Smooth muscle cell (in vitro differentiated cells): Measurements from ENCODE around the gene CIBAR2. TPM values are rescaled to one million over a fixed set of nuclear protein-coding genes. Genes with fewer than 3 reads are reported as not detected.

Experiments
- DNase-seq: peaks from one replicate; lab custom pipeline; 2025; ENCODE audit not compliant: unreplicated experiment; lab: John Stamatoyannopoulos, UW
- H2AFZ ChIP-seq: fragments of 200-600 bp; sonication (generic); 2 replicates; pipeline ENCODE4 v1.6.0; 2016; ENCODE audit warnings: antibody characterized with exemption, low read depth, mild to moderate bottlenecking
- H3F3A ChIP-seq: fragments of 200-600 bp; sonication (generic); 2 replicates; pipeline ENCODE4 v1.6.0; 2017; ENCODE audit warnings: antibody characterized with exemption, low read depth
- H3K27ac ChIP-seq: fragments of 200-600 bp; sonication (generic); 2 replicates; pipeline ENCODE4 v1.5.1; 2016; ENCODE audit warnings: low read depth, mild to moderate bottlenecking
- H3K27me3 ChIP-seq: fragments of 200-600 bp; sonication (generic); 2 replicates; pipeline ENCODE4 v1.6.1; 2016; ENCODE audit warnings: low read depth, mild to moderate bottlenecking
- H3K36me3 ChIP-seq: fragments of 200-600 bp; sonication (generic); 2 replicates; pipeline ENCODE4 v1.5.1; 2016; ENCODE audit warnings: low read depth
- H3K4me1 ChIP-seq: fragments of 200-600 bp; sonication (generic); 2 replicates; pipeline ENCODE4 v1.5.1; 2016; ENCODE audit warnings: low read depth
- H3K4me2 ChIP-seq: fragments of 200-600 bp; sonication (generic); 2 replicates; pipeline ENCODE4 v1.6.0; 2016; ENCODE audit warnings: mild to moderate bottlenecking
- H3K4me3 ChIP-seq: fragments of 200-600 bp; sonication (generic); 2 replicates; pipeline ENCODE4 v1.5.1; 2016; ENCODE audit warnings: mild to moderate bottlenecking
- H3K79me2 ChIP-seq: fragments of 200-600 bp; sonication (generic); 2 replicates; pipeline ENCODE4 v1.6.0; 2016; ENCODE audit warnings: low read depth, mild to moderate bottlenecking
- H3K9ac ChIP-seq: fragments of 200-600 bp; sonication (generic); 2 replicates; pipeline ENCODE4 v1.6.0; 2016; ENCODE audit warnings: low read depth
- H3K9me3 ChIP-seq: fragments of 200-600 bp; sonication (generic); replicated peaks from 2 replicates; pipeline ENCODE4 v1.5.1; 2016; ENCODE audit warnings: low read depth
- H4K20me1 ChIP-seq: fragments of 200-600 bp; sonication (generic); 2 replicates; pipeline ENCODE4 v1.6.0; 2016; ENCODE audit warnings: low read depth
- CTCF ChIP-seq: fragments of 200-600 bp; sonication (generic); IDR thresholded peaks from 2 replicates; pipeline ENCODE4 v1.5.1; 2017; ENCODE audit warnings: borderline replicate concordance, mild to moderate bottlenecking, antibody characterized with exemption; ENCODE audit not compliant: insufficient read depth, poor library complexity, severe bottlenecking
- WGBS: methylation state at CpG from one replicate; pipeline ENCODE4 v1.1.7; 2016; ENCODE audit warnings: low lambda C conversion rate; 5-methylcytosine and 5-hydroxymethylcytosine counted together
- polyA plus RNA-seq: library from polyadenylated mRNA; unstranded; fragments of >200 nt; fragmentation: Nextera tagmentation; extraction: Ambion mirVana; gene quantifications from 2 replicates; pipeline ENCODE4 v1.2.1, GENCODE V29; 2016
- total RNA-seq: library from RNA; depleted of rRNA; stranded (reverse); fragments of >200 nt; gene quantifications from 2 replicates; pipeline ENCODE4 v1.2.3, GENCODE V29; 2014

The CIBAR2 gene
- total and polyA plus RNA-seq, 2 experiments from 2014 or later: not detected

- Histone ChIP-seq H3K9ac (no peak overlapping the region), H3K4me1 (peaks cover 8% of the 10 kb centered on the region), H3K36me3 (no peaks in the 10 kb centered on the region), H3K79me2 (no peaks in the 10 kb centered on the region), H3K9me3 (no peaks in the 10 kb centered on the region), H3K27me3 (no peaks in the 10 kb centered on the region), H4K20me1 (no peaks in the 10 kb centered on the region), H3K27ac (no peak overlapping the region), H2AFZ (no peak overlapping the region), H3K4me2 (no peak overlapping the region), H3K4me3 (no peak overlapping the region), H3F3A (peaks cover 5% of the 10 kb centered on the region)
- DNase-seq: no peak
- WGBS: 84% methylated on average over 14 of the region's 14 CpGs
- no peak for TF ChIP-seq CTCF
These were observed 37.5 kb upstream of the CIBAR2 start for GRCh38 chr16:85149776-85150175.

- Histone ChIP-seq H3F3A (peaks cover 5% of the 10 kb centered on the region), H3K79me2 (no peaks in the 10 kb centered on the region), H4K20me1 (no peaks in the 10 kb centered on the region), H3K27me3 (no peaks in the 10 kb centered on the region), H3K4me2 (no peak overlapping the region), H3K36me3 (no peaks in the 10 kb centered on the region), H3K9ac (no peak overlapping the region), H2AFZ (no peak overlapping the region), H3K9me3 (no peaks in the 10 kb centered on the region), H3K4me3 (no peak overlapping the region), H3K4me1 (peaks cover 8% of the 10 kb centered on the region), H3K27ac (no peak overlapping the region)
- WGBS: 55% methylated on average over 9 of the region's 9 CpGs
- no peak for TF ChIP-seq CTCF
- no peak for DNase-seq
These were observed 36.7 kb upstream of the CIBAR2 start for GRCh38 chr16:85148931-85149330.

DNA sequence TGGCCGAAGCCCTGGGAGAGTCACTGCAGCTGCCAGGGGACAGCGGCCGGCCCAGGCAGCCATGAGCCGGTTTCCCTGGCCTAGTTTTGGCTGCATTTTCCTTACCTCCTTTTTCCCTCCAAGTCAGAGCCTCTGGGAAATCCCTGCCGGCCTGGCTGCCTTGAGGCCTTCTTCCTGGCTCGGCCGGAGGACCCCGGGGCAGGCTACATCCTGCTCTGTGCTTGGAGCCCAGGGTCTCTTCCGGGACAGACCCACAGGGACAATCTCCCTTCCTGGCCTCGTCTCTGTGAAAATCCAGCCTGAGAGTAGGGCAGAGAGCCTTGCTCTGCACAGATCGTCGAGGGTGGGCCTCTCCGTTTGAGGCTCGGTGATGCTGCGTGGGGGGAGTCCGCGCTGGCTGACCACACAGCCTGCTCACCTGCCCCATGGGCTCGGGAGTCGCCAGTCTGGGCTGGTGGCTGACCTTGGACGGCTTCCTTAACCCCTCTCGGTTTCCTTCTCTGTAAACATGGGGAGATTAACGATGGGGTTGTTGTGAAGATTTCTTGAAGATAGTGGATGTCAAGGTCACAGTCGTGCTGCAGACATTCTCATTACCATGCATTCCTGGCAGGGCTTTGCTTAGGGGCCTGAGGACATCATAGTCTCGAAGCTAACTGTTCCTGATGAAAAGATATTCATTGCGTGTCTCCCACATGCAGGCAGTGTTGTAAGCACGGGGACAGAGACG is 34.8 kb upstream of the CIBAR2 start:
- H3K27ac ChIP-seq: no peak overlapping the region
- peaks cover 8% of the 10 kb centered on the region for H3K4me1 ChIP-seq
- peaks cover 4% of the 10 kb centered on the region for H3F3A ChIP-seq
- H3K4me3 ChIP-seq: no peak overlapping the region
- H3K79me2 ChIP-seq: no peaks in the 10 kb centered on the region
- no peaks in the 10 kb centered on the region for H3K36me3 ChIP-seq
- no peak for TF ChIP-seq CTCF
- H3K9me3 ChIP-seq: no peaks in the 10 kb centered on the region
- H2AFZ ChIP-seq: no peak overlapping the region
- H3K4me2 ChIP-seq: no peak overlapping the region
- H3K27me3 ChIP-seq: no peaks in the 10 kb centered on the region
- no peak for DNase-seq
- H3K9ac ChIP-seq: no peak overlapping the region
- no peaks in the 10 kb centered on the region for H4K20me1 ChIP-seq
- 46% methylated on average over 27 of the region's 27 CpGs for WGBS

DNA sequence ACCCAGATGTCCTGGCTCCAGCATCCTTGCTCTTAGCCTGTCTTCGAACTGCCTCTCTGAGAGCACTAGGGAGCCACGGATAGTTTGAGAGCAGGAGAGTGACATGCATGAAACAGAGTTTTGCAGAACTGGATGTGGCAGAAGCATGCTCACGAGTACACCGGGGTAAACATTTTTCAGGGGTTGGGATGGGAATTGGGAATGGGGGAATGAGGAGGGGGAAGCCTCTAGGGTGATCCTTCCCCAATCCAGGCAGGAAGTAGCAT is 34.2 kb upstream of the CIBAR2 start:
- WGBS: 97% methylated on average over 4 of the region's 4 CpGs

More for the DNA sequence above, 34.2 kb upstream of the CIBAR2 start:
- no peaks in the 10 kb centered on the region for H3K36me3 ChIP-seq
- no peak for DNase-seq
- no peak for TF ChIP-seq CTCF
- H4K20me1 ChIP-seq: no peaks in the 10 kb centered on the region
- no peak overlapping the region for H3K4me3 ChIP-seq
- no peaks in the 10 kb centered on the region for H3K9me3 ChIP-seq
- H3K27ac ChIP-seq: no peak overlapping the region
- H2AFZ ChIP-seq: no peak overlapping the region
- no peak overlapping the region for H3K9ac ChIP-seq
- H3K79me2 ChIP-seq: no peaks in the 10 kb centered on the region
- H3K27me3 ChIP-seq: no peaks in the 10 kb centered on the region
- H3F3A ChIP-seq: no peaks in the 10 kb centered on the region
- peaks cover 2% of the 10 kb centered on the region for H3K4me1 ChIP-seq
- no peak overlapping the region for H3K4me2 ChIP-seq
